ENCODE measurements around the gene IGF2BP2. TPM values are rescaled to one million over a fixed set of nuclear protein-coding genes. Genes with fewer than 3 reads are reported as not detected.

IGF2BP2 gene
- polyA plus RNA-seq, 1 experiment, result 2.0 TPM

DNA sequence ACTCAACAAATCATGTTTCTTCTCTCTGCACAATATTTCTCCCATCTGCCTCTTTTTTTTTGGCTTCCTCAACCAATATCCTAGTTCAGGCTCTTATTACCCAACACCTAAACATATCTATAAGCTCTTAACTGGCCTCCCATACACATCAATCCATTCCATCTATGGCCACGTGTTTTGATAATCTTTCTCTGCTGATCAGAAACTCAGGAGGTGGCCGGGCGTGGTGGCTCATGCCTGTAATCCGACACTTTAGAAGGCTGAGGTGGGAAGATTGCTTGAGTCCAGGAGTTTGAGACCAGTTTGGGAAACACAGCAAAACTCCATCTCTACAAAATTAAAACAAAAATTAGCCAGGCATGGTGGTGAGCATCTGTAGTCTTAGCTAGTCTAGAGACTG lies 68.4 kb downstream of the IGF2BP2 start:
- Histone ChIP-seq H3K4me3 (ENCODE audit: low read depth, low read length) (no peak overlapping the region), H3K27me3 (ENCODE audit: control insufficient read depth, insufficient read depth, low read length) (no peaks in the 10 kb centered on the region), H3K36me3 (ENCODE audit: control insufficient read depth, insufficient read depth, low read length) (0 out of 2 replicates have a peak, but pooled peaks cover 2% of the 10 kb centered on the region)
- no peak for DNase-seq (ENCODE audit: low read depth)
- POLR2A ChIA-PET, result no interaction called here
- no peak for TF ChIP-seq CTCF (IDR thresholded peaks at IDR 0.05; ENCODE audit: insufficient read depth, low read depth, low read length)
- CTCF ChIA-PET, result interaction anchor here (0.7 to 1.3 kb wide), 3 partner anchors 21 to 31 kb away, joined by 3 to 4 read pairs (median 4); no protein-coding TSS in a partner anchor

DNA sequence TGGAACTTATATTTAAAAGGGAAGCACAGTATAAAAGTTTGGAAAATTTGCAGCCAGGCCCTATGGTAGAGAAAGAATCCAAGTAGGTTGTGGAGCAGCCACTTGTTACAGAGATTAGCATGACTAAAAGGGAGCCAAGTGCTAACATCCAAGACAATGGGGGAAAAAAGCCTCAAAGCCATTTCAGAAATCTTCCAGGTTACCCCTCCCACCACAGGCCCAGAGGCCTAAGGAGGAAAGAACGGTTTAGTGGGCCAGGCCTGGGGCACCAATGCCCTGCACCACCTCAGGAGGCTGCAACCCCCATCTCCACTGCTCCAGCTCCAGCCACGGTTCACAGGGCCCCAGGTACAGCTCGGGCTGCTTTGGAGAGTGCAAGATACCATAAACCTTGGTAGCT lies 69.9 kb downstream of the IGF2BP2 start:
- DNase-seq (ENCODE audit: low read depth), result no peak
- 0 out of 2 replicates have a peak, but pooled peaks cover 2% of the 10 kb centered on the region for H3K36me3 ChIP-seq (ENCODE audit: control insufficient read depth, insufficient read depth, low read length)
- POLR2A ChIA-PET, result no interaction called here
- no peak overlapping the region for H3K4me3 ChIP-seq (ENCODE audit: low read depth, low read length)
- no peaks in the 10 kb centered on the region for H3K27me3 ChIP-seq (ENCODE audit: control insufficient read depth, insufficient read depth, low read length)
- TF ChIP-seq CTCF (IDR thresholded peaks at IDR 0.05; ENCODE audit: insufficient read depth, low read depth, low read length), result no peak
- CTCF ChIA-PET, result interaction anchor here (1.0 kb wide), 1 partner anchor 9 kb away, joined by 3 read pairs; no protein-coding TSS in a partner anchor

DNA sequence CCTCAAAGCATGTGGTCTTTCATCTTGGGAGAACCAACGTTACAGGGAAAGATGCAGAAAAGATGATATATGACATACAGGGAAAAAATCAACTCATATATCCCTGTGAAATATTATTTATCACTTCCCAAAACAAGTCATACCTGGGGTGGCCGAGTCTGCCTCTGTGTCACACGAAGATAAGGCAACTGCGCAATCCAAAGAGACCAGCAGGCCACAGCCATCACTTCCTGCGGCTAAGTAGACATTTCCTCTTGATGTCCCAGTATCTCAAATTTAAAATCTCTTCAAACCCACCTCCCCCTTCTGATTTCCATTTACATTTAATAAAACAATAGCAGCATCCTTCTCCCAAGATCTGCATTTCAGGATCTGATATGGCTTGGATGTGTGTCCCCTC lies 71.5 kb downstream of the IGF2BP2 start:
- no peaks in the 10 kb centered on the region for H3K27me3 ChIP-seq (ENCODE audit: control insufficient read depth, insufficient read depth, low read length)
- DNase-seq (ENCODE audit: low read depth), result no peak
- no peak overlapping the region for H3K4me3 ChIP-seq (ENCODE audit: low read depth, low read length)
- POLR2A ChIA-PET, result no interaction called here
- H3K36me3 ChIP-seq (ENCODE audit: control insufficient read depth, insufficient read depth, low read length), result 0 out of 2 replicates have a peak, but pooled peaks cover 2% of the 10 kb centered on the region
- CTCF ChIA-PET, result no interaction called here
- TF ChIP-seq CTCF (IDR thresholded peaks at IDR 0.05; ENCODE audit: insufficient read depth, low read depth, low read length), result no peak

DNA sequence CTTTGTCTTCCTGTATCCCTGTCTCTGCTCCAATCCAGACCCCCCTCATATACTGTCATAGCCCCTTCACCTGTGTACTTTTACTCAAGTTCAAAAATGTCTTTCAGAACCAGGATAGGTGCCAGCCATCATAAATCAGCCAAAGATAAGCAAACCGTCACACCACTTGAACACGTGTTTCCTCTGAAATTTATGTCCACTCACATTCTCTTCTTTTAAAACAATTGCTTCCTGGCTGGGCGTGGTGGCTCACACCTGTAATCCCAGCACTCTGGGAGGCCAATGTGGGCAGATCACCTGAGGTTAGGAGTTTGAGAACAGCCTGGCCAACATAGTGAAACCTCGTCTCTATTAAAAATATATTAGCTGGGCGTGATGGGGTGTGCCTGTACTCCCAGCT lies 74.1 kb downstream of the IGF2BP2 start:
- Histone ChIP-seq H3K27me3 (ENCODE audit: control insufficient read depth, insufficient read depth, low read length) (no peaks in the 10 kb centered on the region), H3K4me3 (ENCODE audit: low read depth, low read length) (no peak overlapping the region), H3K36me3 (ENCODE audit: control insufficient read depth, insufficient read depth, low read length) (0 out of 2 replicates have a peak, but pooled peaks cover 2% of the 10 kb centered on the region)
- DNase-seq (ENCODE audit: low read depth), result no peak
- no peak for TF ChIP-seq CTCF (IDR thresholded peaks at IDR 0.05; ENCODE audit: insufficient read depth, low read depth, low read length)
- POLR2A ChIA-PET, result no interaction called here
- CTCF ChIA-PET, result no interaction called here

DNA sequence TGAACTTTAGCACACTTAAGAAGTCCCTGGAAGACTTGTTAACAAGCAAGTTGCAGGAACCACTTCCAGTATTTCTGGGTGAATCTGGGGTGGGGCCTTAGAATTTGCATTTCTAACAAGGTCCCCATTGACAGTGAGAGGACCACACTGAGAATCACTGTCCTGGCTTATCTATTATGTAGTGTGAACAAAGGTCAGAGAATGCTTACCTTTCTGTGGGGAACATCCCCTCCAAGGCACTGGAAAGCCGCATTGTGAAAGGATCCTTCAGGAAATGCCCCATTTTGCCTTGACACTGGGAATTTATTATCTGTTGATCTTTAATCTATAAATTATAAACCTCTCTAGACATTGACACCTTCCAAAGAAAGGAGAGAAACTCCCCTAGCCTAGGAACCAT lies 74.8 kb downstream of the IGF2BP2 start:
- TF ChIP-seq CTCF (IDR thresholded peaks at IDR 0.05; ENCODE audit: insufficient read depth, low read depth, low read length), result no peak
- Histone ChIP-seq H3K36me3 (ENCODE audit: control insufficient read depth, insufficient read depth, low read length) (0 out of 2 replicates have a peak, but pooled peaks cover under 1% of the 10 kb centered on the region), H3K27me3 (ENCODE audit: control insufficient read depth, insufficient read depth, low read length) (no peaks in the 10 kb centered on the region), H3K4me3 (ENCODE audit: low read depth, low read length) (no peak overlapping the region)
- POLR2A ChIA-PET, result no interaction called here
- DNase-seq (ENCODE audit: low read depth), result no peak
- CTCF ChIA-PET, result interaction anchor here (1.0 to 1.1 kb wide), 2 partner anchors 13 to 18 kb away, joined by 3 to 4 read pairs; no protein-coding TSS in a partner anchor
